ENCODE data around the gene CYFIP1. TPM values are rescaled to one million over a fixed set of nuclear protein-coding genes. Genes with fewer than 3 reads are reported as not detected.

CYFIP1 gene
- total and polyA plus RNA-seq, 9 of the 15 experiments (the other 6 are each of a cell fraction or from before 2014, with no cell fraction given) = 3.8 to 59.8 (median 28.3) TPM

- TF ChIP-seq ZBTB43 (CRISPR knock-in tag; IDR thresholded peaks at IDR 0.05) (no peak), DPF2 (IDR thresholded peaks at IDR 0.05) (no peak), NCOA6 (IDR thresholded peaks at IDR 0.05) (no peak), POLR2B (IDR thresholded peaks at IDR 0.05; ENCODE audit: low read depth, partially characterized antibody) (no peak), HNRNPLL (IDR thresholded peaks at IDR 0.05; ENCODE audit: low read depth, low read length, poor library complexity, severe bottlenecking) (no peak), FOXA1 (IDR thresholded peaks at IDR 0.05; ENCODE audit: borderline replicate concordance) (no peak), TGIF2 (CRISPR knock-in tag; IDR thresholded peaks at IDR 0.05) (no peak), ZBTB12 (CRISPR knock-in tag; IDR thresholded peaks at IDR 0.05) (no peak), CEBPB (tag; IDR thresholded peaks at IDR 0.05) (0 out of 2 replicates have a peak, but pooled peaks have one; percentile 33)
- TF ChIP-seq, protein P1, sequence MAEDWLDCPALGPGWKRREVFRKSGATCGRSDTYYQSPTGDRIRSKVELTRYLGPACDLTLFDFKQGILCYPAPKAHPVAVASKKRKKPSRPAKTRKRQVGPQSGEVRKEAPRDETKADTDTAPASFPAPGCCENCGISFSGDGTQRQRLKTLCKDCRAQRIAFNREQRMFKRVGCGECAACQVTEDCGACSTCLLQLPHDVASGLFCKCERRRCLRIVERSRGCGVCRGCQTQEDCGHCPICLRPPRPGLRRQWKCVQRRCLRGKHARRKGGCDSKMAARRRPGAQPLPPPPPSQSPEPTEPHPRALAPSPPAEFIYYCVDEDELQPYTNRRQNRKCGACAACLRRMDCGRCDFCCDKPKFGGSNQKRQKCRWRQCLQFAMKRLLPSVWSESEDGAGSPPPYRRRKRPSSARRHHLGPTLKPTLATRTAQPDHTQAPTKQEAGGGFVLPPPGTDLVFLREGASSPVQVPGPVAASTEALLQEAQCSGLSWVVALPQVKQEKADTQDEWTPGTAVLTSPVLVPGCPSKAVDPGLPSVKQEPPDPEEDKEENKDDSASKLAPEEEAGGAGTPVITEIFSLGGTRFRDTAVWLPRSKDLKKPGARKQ (CRISPR knock-in tag; IDR thresholded peaks at IDR 0.05) = no peak
- TF ChIP-seq, protein P2, sequence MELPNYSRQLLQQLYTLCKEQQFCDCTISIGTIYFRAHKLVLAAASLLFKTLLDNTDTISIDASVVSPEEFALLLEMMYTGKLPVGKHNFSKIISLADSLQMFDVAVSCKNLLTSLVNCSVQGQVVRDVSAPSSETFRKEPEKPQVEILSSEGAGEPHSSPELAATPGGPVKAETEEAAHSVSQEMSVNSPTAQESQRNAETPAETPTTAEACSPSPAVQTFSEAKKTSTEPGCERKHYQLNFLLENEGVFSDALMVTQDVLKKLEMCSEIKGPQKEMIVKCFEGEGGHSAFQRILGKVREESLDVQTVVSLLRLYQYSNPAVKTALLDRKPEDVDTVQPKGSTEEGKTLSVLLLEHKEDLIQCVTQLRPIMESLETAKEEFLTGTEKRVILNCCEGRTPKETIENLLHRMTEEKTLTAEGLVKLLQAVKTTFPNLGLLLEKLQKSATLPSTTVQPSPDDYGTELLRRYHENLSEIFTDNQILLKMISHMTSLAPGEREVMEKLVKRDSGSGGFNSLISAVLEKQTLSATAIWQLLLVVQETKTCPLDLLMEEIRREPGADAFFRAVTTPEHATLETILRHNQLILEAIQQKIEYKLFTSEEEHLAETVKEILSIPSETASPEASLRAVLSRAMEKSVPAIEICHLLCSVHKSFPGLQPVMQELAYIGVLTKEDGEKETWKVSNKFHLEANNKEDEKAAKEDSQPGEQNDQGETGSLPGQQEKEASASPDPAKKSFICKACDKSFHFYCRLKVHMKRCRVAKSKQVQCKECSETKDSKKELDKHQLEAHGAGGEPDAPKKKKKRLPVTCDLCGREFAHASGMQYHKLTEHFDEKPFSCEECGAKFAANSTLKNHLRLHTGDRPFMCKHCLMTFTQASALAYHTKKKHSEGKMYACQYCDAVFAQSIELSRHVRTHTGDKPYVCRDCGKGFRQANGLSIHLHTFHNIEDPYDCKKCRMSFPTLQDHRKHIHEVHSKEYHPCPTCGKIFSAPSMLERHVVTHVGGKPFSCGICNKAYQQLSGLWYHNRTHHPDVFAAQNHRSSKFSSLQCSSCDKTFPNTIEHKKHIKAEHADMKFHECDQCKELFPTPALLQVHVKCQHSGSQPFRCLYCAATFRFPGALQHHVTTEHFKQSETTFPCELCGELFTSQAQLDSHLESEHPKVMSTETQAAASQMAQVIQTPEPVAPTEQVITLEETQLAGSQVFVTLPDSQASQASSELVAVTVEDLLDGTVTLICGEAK (IDR thresholded peaks at IDR 0.05) = no peak
- TF ChIP-seq, protein P2 (CRISPR knock-in tag; IDR thresholded peaks at IDR 0.05) = no peak
- TF ChIP-seq, protein P3, sequence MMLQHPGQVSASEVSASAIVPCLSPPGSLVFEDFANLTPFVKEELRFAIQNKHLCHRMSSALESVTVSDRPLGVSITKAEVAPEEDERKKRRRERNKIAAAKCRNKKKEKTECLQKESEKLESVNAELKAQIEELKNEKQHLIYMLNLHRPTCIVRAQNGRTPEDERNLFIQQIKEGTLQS (IDR thresholded peaks at IDR 0.05) = peak; percentile 57
- TF ChIP-seq, protein P3 (CRISPR knock-in tag; conservative IDR thresholded peaks at IDR 0.05) = no peak
These were observed 77.6 kb downstream of the CYFIP1 start (continued) for GRCh38 chr15:22902578-22902977.

Measured in K562 (cell line).